ENCODE results near the gene COX6A2. TPM values are rescaled to one million over a fixed set of nuclear protein-coding genes. Genes with fewer than 3 reads are reported as not detected.

COX6A2 gene
- polyA plus RNA-seq, 1 of the 3 experiments (the other 2 are of a cell fraction): not detected

DNA sequence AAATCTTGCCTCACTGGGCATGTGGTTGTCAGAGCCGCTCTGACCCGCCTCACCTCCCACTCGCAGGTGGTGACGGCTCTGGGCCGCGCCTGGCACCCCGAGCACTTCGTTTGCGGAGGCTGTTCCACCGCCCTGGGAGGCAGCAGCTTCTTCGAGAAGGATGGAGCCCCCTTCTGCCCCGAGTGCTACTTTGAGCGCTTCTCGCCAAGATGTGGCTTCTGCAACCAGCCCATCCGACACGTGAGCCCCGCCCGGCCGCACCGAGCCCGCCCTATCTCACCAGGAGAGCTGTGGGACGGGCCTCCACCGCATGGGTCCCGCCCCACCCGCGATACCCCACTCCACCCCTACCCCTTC is 47.8 kb upstream of the COX6A2 start:
- H3K27me3 ChIP-seq (ENCODE audit: insufficient read depth): no peaks in the 10 kb centered on the region
- H3K4me3 ChIP-seq (ENCODE audit: low read depth in 2 of 2, low read length in 1 of 2): no peak overlapping the region
- H3K79me2 ChIP-seq (ENCODE audit: insufficient read depth): peaks cover 37% of the 10 kb centered on the region
- H3F3A ChIP-seq (replicated peaks; ENCODE audit: insufficient read depth): peaks cover 34% of the 10 kb centered on the region
- no peak overlapping the region for H2AFZ ChIP-seq (ENCODE audit: low read depth)
- TF ChIP-seq CHD2 (IDR thresholded peaks at IDR 0.05; ENCODE audit: low read length, partially characterized antibody) (no peak), RFX5 (IDR thresholded peaks at IDR 0.05; ENCODE audit: low read length) (no peak)
- WGBS (ENCODE audit: low lambda C conversion rate): 97% methylated on average over 26 of the region's 26 CpGs
- no peak overlapping the region for H3K27ac ChIP-seq (ENCODE audit: low read depth in 2 of 2, low read length in 1 of 2)
- H4K20me1 ChIP-seq (ENCODE audit: insufficient read depth): peaks cover 29% of the 10 kb centered on the region
- ChIA-PET POLR2A (no interaction called here), CTCF (interaction anchor here (0.8 to 2.5 kb wide), 2 partner anchors 16 to 359 kb away, joined by 3 to 14 read pairs; no protein-coding TSS in a partner anchor)
- no peak for DNase-seq
- H3K9me3 ChIP-seq: no peaks in the 10 kb centered on the region
- H3K9me2 ChIP-seq: no peaks in the 10 kb centered on the region
- peaks cover 0 to 12% of the 10 kb centered on the region in 2 experiments; a peak in 1 of 4 replicates for H3K4me1 ChIP-seq (ENCODE audit: control insufficient read depth in 1 of 2, insufficient read depth in 2 of 2, low read depth in 1 of 2, low read length in 1 of 2)
- no peak overlapping the region for H3K9ac ChIP-seq
- peaks cover 27 to 35% of the 10 kb centered on the region in 2 experiments for H3K36me3 ChIP-seq (replicated peaks in 1 of 2; ENCODE audit: control insufficient read depth in 1 of 2, insufficient read depth in 2 of 2, low read length in 1 of 2)
- no peak overlapping the region for H3K4me2 ChIP-seq

DNA sequence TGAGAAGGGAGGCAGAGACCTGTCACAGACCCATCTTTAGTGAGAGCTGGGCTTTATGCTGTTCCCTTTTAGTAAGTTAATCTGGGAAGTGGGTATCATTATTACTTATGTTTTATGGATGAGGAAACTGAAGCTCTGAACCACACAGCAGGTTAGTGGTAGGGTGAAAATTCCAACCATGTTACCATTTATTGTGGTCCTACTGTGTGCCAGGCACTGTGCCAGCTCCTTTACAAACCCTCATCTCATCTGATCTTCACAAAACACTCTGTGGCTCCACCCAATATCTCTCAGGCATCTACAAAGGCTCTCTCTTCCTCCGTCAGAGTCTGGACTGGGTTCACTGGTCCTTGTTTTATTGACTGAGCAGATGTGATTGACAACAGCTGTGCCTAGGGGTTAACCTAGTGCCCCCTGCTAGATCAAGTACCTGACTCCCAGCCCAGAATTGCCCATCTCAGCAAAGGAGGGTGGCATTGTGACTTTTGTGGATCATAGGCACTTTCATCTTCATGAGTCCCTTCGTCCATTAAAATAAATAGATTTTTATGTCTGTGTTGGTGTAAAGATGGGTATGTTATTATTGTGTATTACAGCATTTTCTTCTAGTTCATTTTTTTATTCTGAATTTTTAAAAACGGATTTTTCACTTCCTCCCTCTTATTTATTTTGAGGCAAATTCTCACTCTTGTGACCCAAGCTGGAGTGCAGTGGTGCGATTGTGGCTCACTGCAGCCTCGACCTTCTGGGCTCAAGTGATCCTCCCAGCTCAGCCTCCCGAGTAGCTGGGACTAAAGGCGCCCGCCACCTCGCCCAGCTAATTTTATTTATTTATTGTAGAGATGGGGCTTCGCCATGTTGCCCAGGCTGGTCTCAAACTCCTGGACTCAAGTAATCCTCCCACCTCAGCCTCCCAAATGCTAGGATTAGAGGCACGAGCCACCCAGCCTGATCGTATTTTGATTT is 46.9 kb upstream of the COX6A2 start:
- Histone ChIP-seq H3K9me2 (no peaks in the 10 kb centered on the region), H2AFZ (ENCODE audit: low read depth) (no peak overlapping the region), H4K20me1 (ENCODE audit: insufficient read depth) (peaks cover 29% of the 10 kb centered on the region), H3K36me3 (replicated peaks in 1 of 2; ENCODE audit: control insufficient read depth in 1 of 2, insufficient read depth in 2 of 2, low read length in 1 of 2) (peaks cover 27 to 35% of the 10 kb centered on the region in 2 experiments), H3K4me3 (ENCODE audit: low read depth in 2 of 2, low read length in 1 of 2) (no peak overlapping the region), H3K4me1 (ENCODE audit: control insufficient read depth in 1 of 2, insufficient read depth in 2 of 2, low read depth in 1 of 2, low read length in 1 of 2) (peaks cover 0 to 12% of the 10 kb centered on the region in 2 experiments; a peak in 1 of 4 replicates), H3K79me2 (ENCODE audit: insufficient read depth) (peaks cover 45% of the 10 kb centered on the region), H3K4me2 (no peak overlapping the region), H3K9ac (no peak overlapping the region), H3K27ac (ENCODE audit: low read depth in 2 of 2, low read length in 1 of 2) (no peak overlapping the region), H3K9me3 (no peaks in the 10 kb centered on the region), H3F3A (replicated peaks; ENCODE audit: insufficient read depth) (peaks cover 30% of the 10 kb centered on the region), H3K27me3 (ENCODE audit: insufficient read depth) (no peaks in the 10 kb centered on the region)
- CTCF ChIA-PET: interaction anchor here (0.8 to 2.5 kb wide), 3 partner anchors 15 to 358 kb away, joined by 3 to 14 read pairs (median 4); no protein-coding TSS in a partner anchor
- 92% methylated on average over 12 of the region's 12 CpGs for WGBS (ENCODE audit: low lambda C conversion rate)
- POLR2A ChIA-PET: no interaction called here
- TF ChIP-seq SIN3A (IDR thresholded peaks at IDR 0.05; ENCODE audit: borderline replicate concordance, low read depth, low read length): no peak
- TF ChIP-seq EZH2phosphoT487 (IDR thresholded peaks at IDR 0.05; ENCODE audit: borderline replicate concordance, low read depth): no peak
- TF ChIP-seq, protein P1, sequence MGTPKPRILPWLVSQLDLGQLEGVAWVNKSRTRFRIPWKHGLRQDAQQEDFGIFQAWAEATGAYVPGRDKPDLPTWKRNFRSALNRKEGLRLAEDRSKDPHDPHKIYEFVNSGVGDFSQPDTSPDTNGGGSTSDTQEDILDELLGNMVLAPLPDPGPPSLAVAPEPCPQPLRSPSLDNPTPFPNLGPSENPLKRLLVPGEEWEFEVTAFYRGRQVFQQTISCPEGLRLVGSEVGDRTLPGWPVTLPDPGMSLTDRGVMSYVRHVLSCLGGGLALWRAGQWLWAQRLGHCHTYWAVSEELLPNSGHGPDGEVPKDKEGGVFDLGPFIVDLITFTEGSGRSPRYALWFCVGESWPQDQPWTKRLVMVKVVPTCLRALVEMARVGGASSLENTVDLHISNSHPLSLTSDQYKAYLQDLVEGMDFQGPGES (IDR thresholded peaks at IDR 0.05; ENCODE audit: low read depth, low read length): no peak
- no peak for DNase-seq

DNA sequence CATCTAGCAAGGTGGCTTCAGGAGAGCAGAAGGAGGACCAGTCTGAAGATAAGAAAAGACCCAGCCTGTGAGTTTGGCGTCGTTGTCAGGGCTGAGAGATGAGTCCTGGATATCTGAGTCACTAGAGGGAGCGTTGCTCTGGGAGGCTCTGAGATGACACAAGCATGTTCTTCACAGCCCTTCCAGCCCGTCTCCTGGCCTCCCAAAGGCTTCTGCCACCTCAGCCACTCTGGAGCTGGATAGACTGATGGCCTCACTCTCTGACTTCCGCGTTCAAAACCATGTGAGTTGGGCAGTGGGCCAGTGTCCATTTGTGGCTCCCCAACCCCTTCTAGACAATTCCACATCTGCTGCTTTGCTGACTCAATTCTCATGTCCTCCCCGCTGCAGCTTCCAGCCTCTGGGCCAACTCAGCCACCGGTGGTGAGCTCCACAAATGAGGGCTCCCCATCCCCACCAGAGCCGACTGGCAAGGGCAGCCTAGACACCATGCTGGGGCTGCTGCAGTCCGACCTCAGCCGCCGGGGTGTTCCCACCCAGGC is 46.1 kb upstream of the COX6A2 start:
- Histone ChIP-seq H3K4me2 (no peak overlapping the region), H2AFZ (ENCODE audit: low read depth) (no peak overlapping the region), H3K4me3 (ENCODE audit: low read depth in 2 of 2, low read length in 1 of 2) (no peak overlapping the region), H3K9ac (no peak overlapping the region), H3F3A (replicated peaks; ENCODE audit: insufficient read depth) (peaks cover 30% of the 10 kb centered on the region), H3K4me1 (ENCODE audit: control insufficient read depth in 1 of 2, insufficient read depth in 2 of 2, low read depth in 1 of 2, low read length in 1 of 2) (peaks cover 0 to 12% of the 10 kb centered on the region in 2 experiments; a peak in 1 of 4 replicates), H3K79me2 (ENCODE audit: insufficient read depth) (peaks cover 45% of the 10 kb centered on the region), H3K27me3 (ENCODE audit: insufficient read depth) (no peaks in the 10 kb centered on the region), H3K9me2 (no peaks in the 10 kb centered on the region), H3K9me3 (no peaks in the 10 kb centered on the region), H3K27ac (ENCODE audit: low read depth in 2 of 2, low read length in 1 of 2) (no peak overlapping the region), H4K20me1 (ENCODE audit: insufficient read depth) (peaks cover 29% of the 10 kb centered on the region), H3K36me3 (replicated peaks in 1 of 2; ENCODE audit: control insufficient read depth in 1 of 2, insufficient read depth in 2 of 2, low read length in 1 of 2) (peaks cover 27 to 35% of the 10 kb centered on the region in 2 experiments)
- DNase-seq: no peak
- ChIA-PET POLR2A (no interaction called here), CTCF (interaction anchor here (1.1 to 2.5 kb wide), 2 partner anchors 14 to 16 kb away, joined by 4 to 14 read pairs; no protein-coding TSS in a partner anchor)
- WGBS (ENCODE audit: low lambda C conversion rate): 94% methylated on average over 11 of the region's 12 CpGs
- no peak for TF ChIP-seq YY1 (IDR thresholded peaks at IDR 0.05; ENCODE audit: low read depth)
- TF ChIP-seq EZH2phosphoT487 (IDR thresholded peaks at IDR 0.05; ENCODE audit: borderline replicate concordance, low read depth): no peak
- TF ChIP-seq, protein P2, sequence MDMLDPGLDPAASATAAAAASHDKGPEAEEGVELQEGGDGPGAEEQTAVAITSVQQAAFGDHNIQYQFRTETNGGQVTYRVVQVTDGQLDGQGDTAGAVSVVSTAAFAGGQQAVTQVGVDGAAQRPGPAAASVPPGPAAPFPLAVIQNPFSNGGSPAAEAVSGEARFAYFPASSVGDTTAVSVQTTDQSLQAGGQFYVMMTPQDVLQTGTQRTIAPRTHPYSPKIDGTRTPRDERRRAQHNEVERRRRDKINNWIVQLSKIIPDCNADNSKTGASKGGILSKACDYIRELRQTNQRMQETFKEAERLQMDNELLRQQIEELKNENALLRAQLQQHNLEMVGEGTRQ (IDR thresholded peaks at IDR 0.05; ENCODE audit: borderline replicate concordance, low read depth, low read length): no peak
- TF ChIP-seq EP300 (IDR thresholded peaks at IDR 0.05; ENCODE audit: borderline replicate concordance in 1 of 2, low read depth in 1 of 2, low read length in 1 of 2): no peak
- TF ChIP-seq, protein P3, sequence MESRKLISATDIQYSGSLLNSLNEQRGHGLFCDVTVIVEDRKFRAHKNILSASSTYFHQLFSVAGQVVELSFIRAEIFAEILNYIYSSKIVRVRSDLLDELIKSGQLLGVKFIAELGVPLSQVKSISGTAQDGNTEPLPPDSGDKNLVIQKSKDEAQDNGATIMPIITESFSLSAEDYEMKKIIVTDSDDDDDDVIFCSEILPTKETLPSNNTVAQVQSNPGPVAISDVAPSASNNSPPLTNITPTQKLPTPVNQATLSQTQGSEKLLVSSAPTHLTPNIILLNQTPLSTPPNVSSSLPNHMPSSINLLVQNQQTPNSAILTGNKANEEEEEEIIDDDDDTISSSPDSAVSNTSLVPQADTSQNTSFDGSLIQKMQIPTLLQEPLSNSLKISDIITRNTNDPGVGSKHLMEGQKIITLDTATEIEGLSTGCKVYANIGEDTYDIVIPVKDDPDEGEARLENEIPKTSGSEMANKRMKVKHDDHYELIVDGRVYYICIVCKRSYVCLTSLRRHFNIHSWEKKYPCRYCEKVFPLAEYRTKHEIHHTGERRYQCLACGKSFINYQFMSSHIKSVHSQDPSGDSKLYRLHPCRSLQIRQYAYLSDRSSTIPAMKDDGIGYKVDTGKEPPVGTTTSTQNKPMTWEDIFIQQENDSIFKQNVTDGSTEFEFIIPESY (IDR thresholded peaks at IDR 0.05; ENCODE audit: borderline replicate concordance, low read depth): no peak
- no peak for TF ChIP-seq POLR2AphosphoS5 (IDR thresholded peaks at IDR 0.05; ENCODE audit: low read depth, low read length)
- no peak for TF ChIP-seq FOXM1 (IDR thresholded peaks at IDR 0.05; ENCODE audit: low read depth)
- TF ChIP-seq RAD21 (IDR thresholded peaks at IDR 0.05; ENCODE audit: low read length): no peak
- TF ChIP-seq TCF12 (IDR thresholded peaks at IDR 0.05): no peak
- no peak for TF ChIP-seq TAF1 (IDR thresholded peaks at IDR 0.05; ENCODE audit: borderline replicate concordance, low read depth, low read length)
- no peak for TF ChIP-seq GATA2 (CRISPR knock-in tag; IDR thresholded peaks at IDR 0.05)
